ENCODE measurements around the gene PTPRK. TPM values are rescaled to one million over a fixed set of nuclear protein-coding genes. Genes with fewer than 3 reads are reported as not detected.

PTPRK gene
- total and polyA plus RNA-seq, 2 donors (not counting 1 experiment from before 2014, with no cell fraction given) = 16.2 to 18.7 TPM

DNA sequence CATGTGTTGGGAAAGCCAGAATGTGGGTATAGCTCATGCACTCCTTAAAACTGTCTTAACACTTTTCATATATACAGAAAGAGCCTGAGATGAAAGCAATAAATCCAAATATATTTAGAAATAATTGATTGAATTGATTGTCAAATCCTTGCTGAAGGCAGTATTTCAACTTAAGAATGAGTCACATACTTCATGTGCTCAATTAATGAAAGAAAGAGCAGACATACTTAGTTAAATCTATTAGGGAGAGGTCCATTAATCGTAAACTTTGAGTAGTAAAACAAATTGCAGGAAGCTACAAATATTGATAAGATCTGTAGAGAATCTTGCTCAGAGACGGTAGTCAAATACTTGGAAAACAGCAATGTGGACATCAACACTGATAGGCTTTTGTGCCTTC lies 358.0 kb downstream of the PTPRK start:
- no peak overlapping the region for H3K4me2 ChIP-seq (replicated peaks; ENCODE audit: low read depth, low read length, poor library complexity, severe bottlenecking)
- DNase-seq = no peak
- no peaks in the 10 kb centered on the region for H3K36me3 ChIP-seq (replicated peaks in 1 of 2; ENCODE audit: control extremely low read depth in 1 of 2, control insufficient read depth in 1 of 2, extremely low read depth in 1 of 2, insufficient read depth in 2 of 2, low read length in 1 of 2)
- POLR2A ChIA-PET = no interaction called here
- no peak overlapping the region for H3K27ac ChIP-seq (ENCODE audit: low read length in 2 of 2)
- H4K20me1 ChIP-seq (ENCODE audit: control insufficient read depth, insufficient read depth, low read length, poor library complexity, severe bottlenecking) = no peaks in the 10 kb centered on the region
- H3K9me3 ChIP-seq (ENCODE audit: control extremely low read depth in 1 of 3, control insufficient read depth in 2 of 3, insufficient read depth in 1 of 3, low read length in 2 of 3) = no peaks in the 10 kb centered on the region
- peaks cover 8% of the 10 kb centered on the region for H3K4me1 Mint-ChIP-seq
- no peak overlapping the region for H3K4me3 ChIP-seq (ENCODE audit: control extremely low read depth in 1 of 5, extremely low read depth in 1 of 5, insufficient read depth in 1 of 5, low read depth in 2 of 5, low read length in 4 of 5)
- intact Hi-C loops (cut with micrococcal nuclease) = no loop called here
- WGBS (ENCODE audit: insufficient coverage) = 100% methylated on average over 2 of the region's 2 CpGs
- H3K27ac Mint-ChIP-seq = no peak overlapping the region
- TF ChIP-seq EZH2 (IDR thresholded peaks at IDR 0.05; ENCODE audit: borderline replicate concordance, insufficient read depth, low read depth, low read length, poor library complexity, severe bottlenecking) = no peak
- TF ChIP-seq, protein P1, sequence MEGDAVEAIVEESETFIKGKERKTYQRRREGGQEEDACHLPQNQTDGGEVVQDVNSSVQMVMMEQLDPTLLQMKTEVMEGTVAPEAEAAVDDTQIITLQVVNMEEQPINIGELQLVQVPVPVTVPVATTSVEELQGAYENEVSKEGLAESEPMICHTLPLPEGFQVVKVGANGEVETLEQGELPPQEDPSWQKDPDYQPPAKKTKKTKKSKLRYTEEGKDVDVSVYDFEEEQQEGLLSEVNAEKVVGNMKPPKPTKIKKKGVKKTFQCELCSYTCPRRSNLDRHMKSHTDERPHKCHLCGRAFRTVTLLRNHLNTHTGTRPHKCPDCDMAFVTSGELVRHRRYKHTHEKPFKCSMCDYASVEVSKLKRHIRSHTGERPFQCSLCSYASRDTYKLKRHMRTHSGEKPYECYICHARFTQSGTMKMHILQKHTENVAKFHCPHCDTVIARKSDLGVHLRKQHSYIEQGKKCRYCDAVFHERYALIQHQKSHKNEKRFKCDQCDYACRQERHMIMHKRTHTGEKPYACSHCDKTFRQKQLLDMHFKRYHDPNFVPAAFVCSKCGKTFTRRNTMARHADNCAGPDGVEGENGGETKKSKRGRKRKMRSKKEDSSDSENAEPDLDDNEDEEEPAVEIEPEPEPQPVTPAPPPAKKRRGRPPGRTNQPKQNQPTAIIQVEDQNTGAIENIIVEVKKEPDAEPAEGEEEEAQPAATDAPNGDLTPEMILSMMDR (IDR thresholded peaks at IDR 0.05) = no peak
- H3K79me2 ChIP-seq (ENCODE audit: control insufficient read depth, insufficient read depth, low read length) = peaks cover 3% of the 10 kb centered on the region
- H3K27me3 Mint-ChIP-seq = no peaks in the 10 kb centered on the region
- CTCF ChIA-PET = no interaction called here
- H3K9ac ChIP-seq (ENCODE audit: low read length) = no peak overlapping the region
- ATAC-seq (ENCODE audit: low read depth) = no peak
- no peaks in the 10 kb centered on the region for H3K9me3 Mint-ChIP-seq (ENCODE audit: insufficient read depth)
- no peak overlapping the region for H2AFZ ChIP-seq (ENCODE audit: insufficient read depth, low read depth, low read length, poor library complexity, severe bottlenecking)
- H3K4me1 ChIP-seq (ENCODE audit: control insufficient read depth in 2 of 2, insufficient read depth in 2 of 2, low read length in 2 of 2) = peaks cover 0 to 12% of the 10 kb centered on the region in 2 donors
- H3K27me3 ChIP-seq (replicated peaks in 1 of 4; ENCODE audit: control extremely low read depth in 1 of 4, control insufficient read depth in 3 of 4, insufficient read depth in 4 of 4, low read length in 3 of 4) = no peaks in the 10 kb centered on the region
- no peak overlapping the region for H3K4me3 Mint-ChIP-seq

DNA sequence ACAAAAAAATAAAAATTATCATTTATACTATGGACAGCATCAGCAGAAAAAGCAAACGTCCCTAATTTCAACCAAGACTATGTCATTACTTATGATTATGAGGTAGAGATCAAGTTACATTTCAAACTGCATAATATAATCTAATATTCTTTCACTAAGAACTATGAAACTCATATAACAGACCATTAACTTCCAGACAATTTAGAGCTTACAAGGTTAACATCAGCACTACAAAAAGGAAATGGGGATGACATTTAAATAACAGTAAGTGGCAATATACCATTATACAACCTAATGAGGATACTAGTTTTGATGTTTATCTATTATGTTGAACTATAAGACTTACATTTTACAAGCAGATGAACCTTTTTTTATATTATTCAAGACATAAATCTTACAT lies 358.6 kb downstream of the PTPRK start:
- H3K4me1 ChIP-seq (ENCODE audit: control insufficient read depth in 2 of 2, insufficient read depth in 2 of 2, low read length in 2 of 2) = peaks cover 0 to 15% of the 10 kb centered on the region in 2 donors
- CTCF ChIA-PET = no interaction called here
- no peak overlapping the region for H2AFZ ChIP-seq (ENCODE audit: insufficient read depth, low read depth, low read length, poor library complexity, severe bottlenecking)
- no CpG with 5 or more reads among the region's 1 CpG for WGBS (ENCODE audit: insufficient coverage)
- no peak overlapping the region for H3K4me2 ChIP-seq (replicated peaks; ENCODE audit: low read depth, low read length, poor library complexity, severe bottlenecking)
- no peak for ATAC-seq (ENCODE audit: low read depth)
- no peak overlapping the region for H3K4me3 ChIP-seq (ENCODE audit: control extremely low read depth in 1 of 5, extremely low read depth in 1 of 5, insufficient read depth in 1 of 5, low read depth in 2 of 5, low read length in 4 of 5)
- Mint-ChIP-seq H3K27me3 (no peaks in the 10 kb centered on the region), H3K9me3 (ENCODE audit: insufficient read depth) (no peaks in the 10 kb centered on the region), H3K4me1 (peaks cover 11% of the 10 kb centered on the region), H3K4me3 (no peak overlapping the region), H3K27ac (no peak overlapping the region)
- no peak for DNase-seq
- no peak overlapping the region for H3K9ac ChIP-seq (ENCODE audit: low read length)
- intact Hi-C loops (cut with micrococcal nuclease) = no loop called here
- no peaks in the 10 kb centered on the region for H3K27me3 ChIP-seq (replicated peaks in 1 of 4; ENCODE audit: control extremely low read depth in 1 of 4, control insufficient read depth in 3 of 4, insufficient read depth in 4 of 4, low read length in 3 of 4)
- H3K27ac ChIP-seq (ENCODE audit: low read length in 2 of 2) = no peak overlapping the region
- POLR2A ChIA-PET = no interaction called here
- H3K9me3 ChIP-seq (ENCODE audit: control extremely low read depth in 1 of 3, control insufficient read depth in 2 of 3, insufficient read depth in 1 of 3, low read length in 2 of 3) = no peaks in the 10 kb centered on the region
- no peaks in the 10 kb centered on the region for H4K20me1 ChIP-seq (ENCODE audit: control insufficient read depth, insufficient read depth, low read length, poor library complexity, severe bottlenecking)
- peaks cover under 1% of the 10 kb centered on the region for H3K79me2 ChIP-seq (ENCODE audit: control insufficient read depth, insufficient read depth, low read length)
- TF ChIP-seq, protein P1 (IDR thresholded peaks at IDR 0.05) = no peak
- no peak for TF ChIP-seq EZH2 (IDR thresholded peaks at IDR 0.05; ENCODE audit: borderline replicate concordance, insufficient read depth, low read depth, low read length, poor library complexity, severe bottlenecking)
- no peaks in the 10 kb centered on the region for H3K36me3 ChIP-seq (replicated peaks in 1 of 2; ENCODE audit: control extremely low read depth in 1 of 2, control insufficient read depth in 1 of 2, extremely low read depth in 1 of 2, insufficient read depth in 2 of 2, low read length in 1 of 2)
